ENCODE data around the gene KRT15.

The KRT15 gene

GRCh38 chr17:41476866-41477815 lies 41.5 kb downstream of the KRT15 start:
- DNase-seq: no peak

GRCh38 chr17:41475421-41475820 lies 43.3 kb downstream of the KRT15 start:
- no peak for DNase-seq

- no peak for DNase-seq
These were observed 43.8 kb downstream of the KRT15 start for GRCh38 chr17:41474863-41475262.

- DNase-seq: no peak
These were observed 50.3 kb downstream of the KRT15 start for GRCh38 chr17:41468346-41468745.

- no peak for DNase-seq
These were observed 51.1 kb downstream of the KRT15 start for GRCh38 chr17:41467561-41467960.

GRCh38 chr17:41466988-41467387 lies 51.7 kb downstream of the KRT15 start, which contains the start of gene KRT32:
TSS of gene KRT32 (minus strand) at chr17:41467386. CDS start at chr17:41467325, 61 bp downstream.
- DNase-seq: no peak

- no peak for DNase-seq
These were observed 54.0 kb downstream of the KRT15 start for GRCh38 chr17:41464682-41465081.

GRCh38 chr17:41464173-41464572 lies 54.5 kb downstream of the KRT15 start:
- no peak for DNase-seq

GRCh38 chr17:41463746-41464145 lies 54.9 kb downstream of the KRT15 start:
- DNase-seq: no peak
